GM12872 (cell line): ENCODE results near the gene SYCN.

Experiments
- TF ChIP-seq, protein P1 (sequence below): IDR thresholded peaks from 3 replicates; pipeline ENCODE4 v1.5.1; 2011; ENCODE audit warnings: low read depth, mild to moderate bottlenecking, low read length, moderate library complexity; ENCODE audit not compliant: insufficient read depth

SYCN gene

GRCh38 chr19:39196860-39197562, 7.1 kb downstream of the SYCN start, which contains the start of gene NCCRP1:
NCCRP1 (plus strand) TSS chr19:39196964; CDS start chr19:39196983, 19 bp downstream.
- TF ChIP-seq, protein P1, sequence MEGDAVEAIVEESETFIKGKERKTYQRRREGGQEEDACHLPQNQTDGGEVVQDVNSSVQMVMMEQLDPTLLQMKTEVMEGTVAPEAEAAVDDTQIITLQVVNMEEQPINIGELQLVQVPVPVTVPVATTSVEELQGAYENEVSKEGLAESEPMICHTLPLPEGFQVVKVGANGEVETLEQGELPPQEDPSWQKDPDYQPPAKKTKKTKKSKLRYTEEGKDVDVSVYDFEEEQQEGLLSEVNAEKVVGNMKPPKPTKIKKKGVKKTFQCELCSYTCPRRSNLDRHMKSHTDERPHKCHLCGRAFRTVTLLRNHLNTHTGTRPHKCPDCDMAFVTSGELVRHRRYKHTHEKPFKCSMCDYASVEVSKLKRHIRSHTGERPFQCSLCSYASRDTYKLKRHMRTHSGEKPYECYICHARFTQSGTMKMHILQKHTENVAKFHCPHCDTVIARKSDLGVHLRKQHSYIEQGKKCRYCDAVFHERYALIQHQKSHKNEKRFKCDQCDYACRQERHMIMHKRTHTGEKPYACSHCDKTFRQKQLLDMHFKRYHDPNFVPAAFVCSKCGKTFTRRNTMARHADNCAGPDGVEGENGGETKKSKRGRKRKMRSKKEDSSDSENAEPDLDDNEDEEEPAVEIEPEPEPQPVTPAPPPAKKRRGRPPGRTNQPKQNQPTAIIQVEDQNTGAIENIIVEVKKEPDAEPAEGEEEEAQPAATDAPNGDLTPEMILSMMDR = no peak

GRCh38 chr19:39196320-39196719, 7.7 kb downstream of the SYCN start:
- TF ChIP-seq, protein P1 = no peak

DNA sequence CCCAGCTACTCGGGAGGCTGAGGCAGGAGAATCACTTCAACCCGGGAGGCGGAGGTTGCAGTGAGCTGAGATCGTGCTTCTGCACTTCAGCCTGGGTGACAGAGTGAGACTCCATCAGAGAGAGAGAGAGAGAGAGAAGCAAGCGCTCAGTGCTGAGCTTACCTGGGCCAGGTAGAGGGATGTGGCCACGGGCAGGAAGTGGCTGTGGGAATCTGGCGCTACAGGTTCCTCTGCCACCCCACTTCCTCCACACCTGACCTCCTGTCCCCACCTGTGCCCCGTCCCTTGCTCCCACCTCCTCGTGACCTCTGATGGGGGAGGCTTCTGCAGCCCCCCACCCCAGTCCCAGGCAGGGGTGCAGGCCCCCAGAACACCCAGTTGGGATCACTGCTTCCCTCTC, 8.3 kb downstream of the SYCN start:
- TF ChIP-seq, protein P1 = no peak

DNA sequence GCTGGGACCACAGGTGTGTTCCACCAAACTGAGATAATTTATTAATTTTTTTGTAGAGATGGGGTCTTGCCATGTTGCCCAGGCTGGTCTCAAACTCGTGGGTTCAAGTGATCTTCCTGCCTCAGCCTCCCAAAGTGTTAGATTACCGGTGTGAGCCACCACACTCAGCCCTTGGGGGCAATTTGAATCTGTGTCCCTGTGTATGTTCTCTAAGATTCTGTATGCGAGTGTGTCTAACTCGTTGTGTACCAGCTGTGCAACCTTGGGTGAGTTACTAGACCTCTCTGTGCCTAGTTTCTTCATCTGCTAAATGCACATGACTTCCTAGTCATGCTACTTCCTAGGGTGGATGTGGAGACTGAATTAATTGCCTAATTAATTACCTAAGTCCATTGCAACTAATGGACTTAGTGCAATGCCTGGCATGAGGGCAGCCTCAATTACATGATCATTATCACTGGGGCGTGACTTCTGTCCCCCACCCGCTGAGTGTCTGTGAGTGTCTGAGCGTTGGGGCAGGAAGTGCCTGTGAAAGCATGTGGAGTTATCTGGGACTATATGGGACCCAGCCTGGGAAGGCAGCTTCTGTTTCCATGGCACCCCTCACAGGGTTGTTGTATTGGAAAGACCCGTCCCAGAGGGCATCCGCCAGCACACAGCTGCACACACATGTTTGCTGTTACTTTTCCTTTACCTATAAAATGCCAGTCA, 9.1 kb downstream of the SYCN start:
- TF ChIP-seq, protein P1 = no peak

- TF ChIP-seq, protein P1 = no peak
These were observed 10.3 kb downstream of the SYCN start for GRCh38 chr19:39193803-39194202.

DNA sequence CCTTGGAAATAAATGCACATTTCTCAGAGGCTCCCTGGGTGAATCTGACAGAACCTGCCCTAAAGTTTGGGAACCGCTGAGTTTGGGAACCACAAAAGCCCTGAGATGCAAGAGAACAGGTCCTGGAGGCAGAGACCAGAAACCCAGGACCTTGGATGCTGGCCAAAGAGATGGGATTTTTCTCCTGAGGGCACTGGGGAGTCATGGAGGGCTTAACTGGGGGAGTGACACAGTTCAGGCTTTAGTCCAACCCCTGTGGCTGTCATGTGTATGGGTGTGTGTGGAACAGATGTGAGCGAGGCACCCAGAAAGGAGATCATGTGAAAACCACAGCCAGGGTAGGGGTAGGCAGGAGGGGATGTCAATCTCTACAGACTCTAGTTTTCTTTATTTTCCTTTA, 11.2 kb downstream of the SYCN start:
- TF ChIP-seq, protein P1 = no peak

GRCh38 chr19:39190768-39191167, 13.3 kb downstream of the SYCN start:
- TF ChIP-seq, protein P1 = no peak
